TTC549 (cell line): ENCODE measurements around the gene TAF8.
"Not testable (repeated sequence)": the region's sequence is repeated elsewhere in the genome, so short reads cannot be mapped to it uniquely, and the experiment has no call there.

Experiments
- FAIRE-seq: peaks from 2 replicates; lab custom pipeline; 2012; peaks lifted over from hg19 to GRCh38; lab: Jason Lieb, UNC

TAF8 gene

GRCh38 chr6:42050297-42051267, at the start of gene TAF8:
Gene TAF8, plus strand, starts transcription at chr6:42050524. Its CDS starts 18 bp downstream, at chr6:42050542.
- FAIRE-seq, result no peak

DNA sequence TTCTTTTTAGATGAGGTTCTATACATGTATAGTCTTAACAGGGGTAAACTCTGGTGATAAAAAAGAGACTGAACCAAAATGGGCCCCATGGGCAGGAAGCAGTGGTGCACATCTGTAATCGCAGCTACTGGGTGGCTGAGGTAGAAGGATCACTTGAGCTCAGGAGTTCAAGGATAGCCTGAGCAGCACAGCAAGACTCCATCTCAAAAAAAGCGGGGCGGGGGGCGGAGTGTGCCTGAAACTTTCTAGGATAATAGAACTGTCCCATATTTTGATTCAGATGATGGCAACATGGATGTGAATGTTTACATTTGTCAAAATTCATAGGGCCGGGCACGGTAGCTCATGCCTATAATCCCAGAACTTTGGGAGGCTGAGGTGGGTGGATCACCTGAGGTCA, 48.8 kb upstream of the TAF8 start:
- FAIRE-seq, result no peak

DNA sequence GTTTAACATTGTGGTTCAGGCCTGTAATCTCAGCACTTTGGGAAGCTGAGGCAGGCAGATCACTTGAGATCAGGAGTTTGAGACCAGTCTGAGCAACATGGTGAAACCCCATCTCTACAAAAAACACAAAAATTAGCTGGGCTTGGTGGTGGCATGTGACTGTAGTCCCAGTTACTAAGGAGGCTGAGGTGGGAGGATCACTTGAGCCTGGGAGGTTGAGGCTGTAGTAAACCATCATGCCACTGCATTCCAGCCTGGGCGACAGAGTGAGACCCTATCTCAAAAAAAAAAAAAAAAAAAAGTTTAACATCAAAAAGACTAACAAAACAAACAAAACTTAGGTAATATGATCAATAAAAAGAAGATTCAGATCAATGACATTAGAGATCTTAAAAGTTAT, 46.7 kb upstream of the TAF8 start:
- not testable (repeated sequence) for FAIRE-seq

GRCh38 chr6:42007286-42008137, 42.8 kb upstream of the TAF8 start:
- FAIRE-seq, result no peak

DNA sequence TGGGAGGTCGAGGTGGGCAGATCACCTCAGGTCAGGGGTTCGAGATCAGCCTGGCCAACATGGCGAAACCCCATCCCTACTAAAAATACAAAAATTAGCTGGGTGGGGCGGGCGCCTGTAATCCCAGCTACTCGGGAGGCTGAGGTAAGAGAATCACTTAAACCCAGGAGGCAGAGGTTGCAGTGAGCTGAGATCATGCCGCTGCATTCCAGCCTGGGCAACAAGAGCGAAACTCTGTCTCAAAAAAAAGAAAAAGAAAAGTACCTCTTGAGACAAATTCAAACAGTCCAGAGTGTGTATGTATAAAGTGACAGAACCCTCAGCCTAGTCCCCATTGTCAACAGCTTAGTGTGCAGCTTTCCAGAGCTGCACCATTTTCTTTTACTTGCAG, 42.2 kb upstream of the TAF8 start:
- FAIRE-seq, result not testable (repeated sequence)

GRCh38 chr6:42009844-42010184, 40.5 kb upstream of the TAF8 start:
- FAIRE-seq, result no peak

GRCh38 chr6:42010185-42010891, 40.0 kb upstream of the TAF8 start:
- FAIRE-seq, result no peak

DNA sequence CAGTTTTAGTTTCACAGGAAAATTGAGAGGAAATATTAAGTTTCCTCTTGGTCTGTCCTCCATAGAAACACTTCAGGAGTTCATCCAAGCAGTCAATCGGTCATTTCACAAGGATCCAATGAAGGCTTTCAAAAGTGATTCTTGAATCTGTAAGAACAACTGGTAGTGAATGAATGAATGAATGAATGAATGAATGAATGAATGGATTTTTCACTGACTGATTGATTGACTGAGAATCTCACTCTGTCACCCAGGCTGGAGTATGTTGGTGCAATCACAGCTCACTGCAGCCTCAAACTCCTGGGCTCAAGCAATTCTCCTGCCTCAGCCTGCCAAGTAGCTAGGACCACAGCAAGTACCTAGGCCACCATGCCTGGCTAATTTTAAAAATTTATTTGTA, 39.4 kb upstream of the TAF8 start:
- FAIRE-seq, result no peak

DNA sequence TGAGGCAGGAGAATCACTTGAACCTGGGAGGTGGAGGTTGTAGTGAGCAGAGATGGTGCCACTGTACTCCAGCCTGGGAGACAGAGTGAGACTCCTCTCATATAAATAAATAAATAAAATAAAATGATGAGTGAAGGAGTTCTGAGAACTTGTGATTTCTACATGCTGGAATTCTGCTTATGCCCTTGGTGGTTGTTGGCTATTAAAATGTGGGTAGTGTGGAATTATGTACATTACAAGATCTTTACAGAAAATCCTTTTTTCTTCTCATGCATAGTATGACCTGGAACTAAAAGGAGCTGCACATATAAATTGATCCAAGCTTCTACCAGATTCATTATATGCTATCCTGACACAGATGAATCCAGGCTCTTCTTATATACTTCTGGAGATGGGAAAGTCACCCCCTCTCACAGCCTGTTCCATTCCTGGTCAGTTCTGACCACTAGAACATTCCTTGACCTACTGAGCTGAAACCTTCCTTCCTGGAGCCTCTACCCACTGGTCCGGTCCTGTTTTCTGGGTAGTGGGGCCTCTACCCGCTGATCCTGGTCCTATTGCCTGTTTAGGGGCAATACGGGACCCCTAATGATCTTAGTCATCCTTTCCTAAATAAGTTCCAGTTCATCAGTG, 37.7 kb upstream of the TAF8 start:
- no peak for FAIRE-seq

GRCh38 chr6:42013134-42013516, 37.2 kb upstream of the TAF8 start:
- no peak for FAIRE-seq

DNA sequence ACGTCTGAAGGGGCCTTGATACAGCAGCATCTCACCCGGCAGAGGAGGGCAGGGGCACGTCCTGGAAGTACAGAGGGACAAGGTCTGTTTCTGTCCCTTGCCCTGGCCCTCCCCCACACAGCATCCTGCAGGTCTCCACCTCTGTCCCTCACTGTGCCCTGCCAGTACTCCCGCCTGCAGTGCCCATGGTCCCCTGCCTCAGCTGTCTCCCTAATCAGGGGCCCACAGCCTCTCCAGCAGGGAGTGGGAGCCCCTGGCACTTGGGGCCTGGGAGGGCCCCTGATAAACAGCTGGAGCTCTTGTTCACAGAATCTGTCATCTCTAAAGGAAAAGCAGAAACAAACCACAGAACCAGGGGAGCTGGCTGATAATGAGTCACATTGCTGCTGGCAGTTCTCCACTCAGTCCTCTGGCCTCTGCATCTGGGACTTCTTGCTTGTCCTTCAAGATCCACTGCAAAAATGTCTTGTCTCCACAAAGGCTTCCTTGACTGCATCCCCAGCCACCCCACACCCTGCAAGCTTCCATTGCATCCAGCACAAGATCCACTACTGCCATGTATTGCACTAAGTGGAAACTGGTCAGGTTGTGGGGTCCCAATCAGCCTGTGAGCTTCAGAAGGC, 33.2 kb upstream of the TAF8 start:
- FAIRE-seq, result no peak

GRCh38 chr6:42020967-42021366, 29.4 kb upstream of the TAF8 start:
- FAIRE-seq, result no peak

DNA sequence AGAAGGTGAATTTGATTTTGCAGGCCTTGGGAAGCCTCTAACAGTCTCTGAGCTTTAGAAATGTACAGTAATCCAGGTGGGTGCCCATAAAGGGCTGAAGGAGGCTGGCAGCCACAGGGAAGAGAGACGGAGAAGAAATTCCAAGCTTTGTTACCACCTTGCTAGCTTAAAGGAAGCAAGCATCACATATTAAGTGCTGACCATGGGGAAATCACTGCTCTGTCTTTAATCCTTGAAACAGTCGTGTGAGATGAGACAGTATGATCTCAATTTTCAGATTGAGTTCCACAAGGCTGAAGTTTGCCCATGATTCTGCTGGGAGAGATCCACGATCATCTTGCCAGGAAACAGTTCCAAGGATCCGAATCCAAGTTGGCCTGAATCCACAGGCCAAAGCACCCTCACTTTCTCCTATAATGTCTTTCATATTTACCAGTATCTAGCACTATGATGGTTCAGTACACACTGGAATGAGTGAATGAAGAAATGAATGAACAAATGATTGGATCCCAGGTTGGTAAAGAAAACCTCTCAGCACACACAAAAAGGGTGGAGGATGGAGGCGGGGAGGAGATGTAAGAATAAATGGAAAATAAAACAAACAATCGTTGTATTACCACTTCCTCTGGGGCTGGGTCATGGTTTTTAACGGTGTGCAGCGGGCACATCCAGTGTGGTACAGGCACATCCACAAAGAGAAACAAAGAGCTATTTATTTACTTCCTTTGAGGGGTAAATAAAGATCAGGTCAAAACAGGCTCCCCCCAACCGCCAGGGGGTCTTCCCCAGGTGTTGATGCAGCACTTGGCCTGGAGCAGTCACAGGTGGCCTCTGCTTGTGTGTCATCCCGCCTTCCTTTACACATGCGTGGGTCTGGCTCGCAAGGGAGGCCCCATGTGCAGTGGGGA, 28.2 kb upstream of the TAF8 start:
- no peak for FAIRE-seq

- no peak for FAIRE-seq
These were observed 27.5 kb upstream of the TAF8 start for GRCh38 chr6:42022755-42023384.

DNA sequence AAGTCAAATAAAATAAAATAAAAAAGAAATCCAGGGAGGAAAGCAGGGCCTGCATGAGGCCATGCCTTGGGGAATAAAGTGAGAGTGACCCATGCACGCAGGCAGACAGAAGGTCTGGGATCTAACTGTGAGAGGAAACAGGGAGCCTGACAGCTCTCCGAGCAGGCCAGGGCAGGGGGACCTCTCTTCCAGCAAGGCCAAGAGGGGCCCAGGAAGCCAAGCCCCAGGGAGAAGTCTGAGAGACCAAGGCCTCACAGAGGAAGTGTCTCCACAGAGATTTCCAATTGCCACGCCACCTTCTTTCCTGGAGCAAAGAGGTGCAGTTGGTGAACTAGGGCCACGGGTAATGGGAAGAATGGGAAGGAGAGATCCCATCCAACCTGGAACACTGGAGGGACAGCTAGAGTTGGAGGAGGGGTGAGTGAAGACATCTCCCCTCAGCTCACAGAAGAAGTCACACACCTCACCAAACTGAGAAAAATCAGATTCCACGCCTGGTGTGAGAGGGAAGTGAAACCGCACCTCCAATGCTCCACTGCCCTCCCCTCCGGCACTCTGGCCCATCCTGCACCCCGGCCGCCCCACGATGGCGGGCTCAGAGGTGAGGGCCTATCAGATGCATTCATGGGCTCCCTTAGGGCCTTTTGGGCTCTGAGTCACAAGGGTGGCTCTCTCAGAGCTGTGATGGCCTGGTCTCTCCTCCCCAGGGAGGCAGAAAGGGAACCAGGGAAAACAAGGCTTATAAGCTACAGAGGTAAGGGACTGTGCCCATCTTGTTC, 25.1 kb upstream of the TAF8 start:
- FAIRE-seq, result no peak

DNA sequence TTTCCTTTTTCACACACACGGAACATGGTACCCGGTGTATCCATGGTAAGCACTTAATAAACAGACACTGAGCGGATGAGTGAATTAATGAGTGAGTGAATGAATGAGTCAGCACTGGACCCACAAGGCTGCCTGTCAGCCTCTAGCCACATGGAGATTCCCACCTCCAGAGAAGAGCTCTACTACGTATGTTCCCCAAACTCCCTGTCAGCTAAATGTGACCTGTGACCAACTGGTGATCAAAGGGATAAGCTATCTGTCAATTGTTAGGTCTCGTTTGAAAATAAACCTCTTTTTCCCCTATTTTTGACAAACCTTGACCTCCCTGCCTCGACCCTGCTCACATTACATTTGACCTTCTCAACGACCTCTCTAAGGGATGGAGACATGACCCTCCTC, 24.5 kb upstream of the TAF8 start:
- FAIRE-seq, result no peak

DNA sequence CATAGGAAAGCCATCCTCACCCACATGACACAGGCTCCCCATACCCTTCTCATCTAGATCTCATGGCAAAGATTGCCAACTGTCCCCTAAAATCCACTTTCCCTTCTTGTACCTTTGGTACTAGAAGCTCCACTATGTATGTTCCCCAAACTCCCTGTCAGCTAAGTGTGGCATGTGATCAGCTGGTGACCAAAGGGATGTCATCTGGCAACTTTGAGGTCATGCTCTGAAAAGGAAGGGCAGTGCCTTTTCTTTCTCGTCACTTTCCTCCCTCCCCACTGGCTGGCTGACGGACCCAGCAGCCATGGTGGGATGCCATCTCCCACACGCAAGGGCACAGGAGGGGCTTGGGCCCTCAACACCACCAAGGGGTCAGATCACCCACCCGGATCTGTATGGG, 23.8 kb upstream of the TAF8 start:
- FAIRE-seq, result no peak

- FAIRE-seq, result no peak
These were observed 21.9 kb upstream of the TAF8 start for GRCh38 chr6:42028234-42029061.
